ENCODE data around the gene ERC2.
A peak's percentile ranks its signal among the peaks of the same experiment; 100 is the strongest.

Gene ERC2

GRCh38 chr3:56253941-56254665, 214.2 kb downstream of the ERC2 start:
- DNase-seq (ENCODE audit: low read depth), result no peak

- DNase-seq (ENCODE audit: low read depth), result peak; percentile 63
Measured at GRCh38 chr3:56251343-56251945, 216.8 kb downstream of the ERC2 start.

- DNase-seq (ENCODE audit: low read depth), result no peak
Measured at GRCh38 chr3:56248021-56248420, 220.2 kb downstream of the ERC2 start.

GRCh38 chr3:56238299-56238698, 230.0 kb downstream of the ERC2 start:
- no peak for DNase-seq (ENCODE audit: low read depth)

- no peak for DNase-seq (ENCODE audit: low read depth)
Measured at GRCh38 chr3:56233742-56234141, 234.5 kb downstream of the ERC2 start.

GRCh38 chr3:56229311-56229710, 239.0 kb downstream of the ERC2 start:
- no peak for DNase-seq (ENCODE audit: low read depth)

GRCh38 chr3:56222866-56223265, 245.4 kb downstream of the ERC2 start:
- no peak for DNase-seq (ENCODE audit: low read depth)

- no peak for DNase-seq (ENCODE audit: low read depth)
Measured at GRCh38 chr3:56219894-56220805, 248.1 kb downstream of the ERC2 start.

GRCh38 chr3:56209982-56210751, 258.1 kb downstream of the ERC2 start:
- no peak for DNase-seq (ENCODE audit: low read depth)

GRCh38 chr3:56207922-56208321, 260.3 kb downstream of the ERC2 start:
- DNase-seq (ENCODE audit: low read depth), result no peak

- no peak for DNase-seq (ENCODE audit: low read depth)
Measured at GRCh38 chr3:56205406-56205805, 262.9 kb downstream of the ERC2 start.

GRCh38 chr3:56202997-56203396, 265.3 kb downstream of the ERC2 start:
- no peak for DNase-seq (ENCODE audit: low read depth)

- DNase-seq (ENCODE audit: low read depth), result no peak
Measured at GRCh38 chr3:56201407-56201806, 266.9 kb downstream of the ERC2 start.

- DNase-seq (ENCODE audit: low read depth), result no peak
Measured at GRCh38 chr3:56200251-56200650, 268.0 kb downstream of the ERC2 start.

- DNase-seq (ENCODE audit: low read depth), result no peak
Measured at GRCh38 chr3:56197991-56198390, 270.3 kb downstream of the ERC2 start.

GRCh38 chr3:56197259-56197965, 270.9 kb downstream of the ERC2 start:
- peak; percentile 63 for DNase-seq (ENCODE audit: low read depth)

GRCh38 chr3:56196700-56197099, 271.6 kb downstream of the ERC2 start:
- DNase-seq (ENCODE audit: low read depth), result peak; percentile 28

- DNase-seq (ENCODE audit: low read depth), result no peak
Measured at GRCh38 chr3:56193519-56193918, 274.7 kb downstream of the ERC2 start.

GRCh38 chr3:56192001-56192400, 276.3 kb downstream of the ERC2 start:
- DNase-seq (ENCODE audit: low read depth), result no peak

GRCh38 chr3:56190771-56191305, 277.4 kb downstream of the ERC2 start:
- no peak for DNase-seq (ENCODE audit: low read depth)

GRCh38 chr3:56190130-56190529, 278.1 kb downstream of the ERC2 start:
- DNase-seq (ENCODE audit: low read depth), result no peak
